K562 (cell line): Measurements from ENCODE around the gene B3GAT1.

Experiments
- ADNP ChIP-seq: fragments of 200-800 bp; sonication (Bioruptor generic); IDR thresholded peaks from 2 replicates; pipeline ENCODE4 v1.6.1; 2016; ENCODE audit warnings: missing genetic modification characterization, missing compliant biosample characterization
- ATF3 ChIP-seq, 2 experiments: fragments of 450-650 bp in 1 of 2; sonication (generic) in 1 of 2; formaldehyde crosslinking in 1 of 2; IDR thresholded peaks in 1 of 2; conservative IDR thresholded peaks in 1 of 2; 2 replicates each; pipeline versions ENCODE4 v1.6.1 to v1.8.1; 2016 to 2023; ENCODE audit warnings: mild to moderate bottlenecking in 2 of 2, moderate library complexity in 2 of 2, inconsistent platforms in 1 of 2, missing genetic modification reagents in 1 of 2
- CBFB ChIP-seq: sonication (generic); formaldehyde crosslinking; IDR thresholded peaks from 2 replicates; pipeline ENCODE4 v1.4.0; 2020; ENCODE audit warnings: mild to moderate bottlenecking, missing genetic modification reagents
- GMEB1 ChIP-seq: fragments of 250-450 bp; sonication (Bioruptor Pico); IDR thresholded peaks from 2 replicates; pipeline ENCODE4 v1.4.0; 2020; ENCODE audit warnings: mild to moderate bottlenecking
- HIVEP1 ChIP-seq: fragments of 250-450 bp; sonication (Bioruptor Pico); IDR thresholded peaks from 2 replicates; pipeline ENCODE4 v1.4.0; 2020; ENCODE audit warnings: mild to moderate bottlenecking
- NCOA1 ChIP-seq: fragments of 450-650 bp; IDR thresholded peaks from 2 replicates; pipeline ENCODE4 v1.6.1; 2016; ENCODE audit warnings: low read depth
- ZFP30 ChIP-seq: fragments of 250-450 bp; sonication (Bioruptor Pico); IDR thresholded peaks from 2 replicates; pipeline ENCODE4 v1.8.0; 2022; ENCODE audit warnings: moderate library complexity, mild to moderate bottlenecking, inconsistent platforms, borderline replicate concordance
- TF ChIP-seq, protein P1 (sequence below), 3 experiments: fragments of 200-800 bp in 1 of 3; fragments of 250-450 bp in 1 of 3; fragments of 450-650 bp in 1 of 3; sonication (Bioruptor Pico) in 1 of 3; sonication (Bioruptor generic) in 1 of 3; formaldehyde crosslinking in 1 of 3; IDR thresholded peaks; 2 replicates each; pipeline versions ENCODE4 v1.6.1 to v1.8.0; 2016 to 2022; ENCODE audit warnings: mild to moderate bottlenecking in 2 of 3, missing genetic modification characterization in 2 of 3, missing compliant biosample characterization in 1 of 3, moderate library complexity in 1 of 3
- TF ChIP-seq, protein P2 (sequence below), 3 experiments: IDR thresholded peaks in 2 of 3; conservative IDR thresholded peaks in 1 of 3; 2 replicates each; pipeline ENCODE4 v1.5.1; 2011 to 2012; ENCODE audit warnings: low read length in 3 of 3, mild to moderate bottlenecking in 3 of 3, control low read depth in 2 of 3, improper control_type of control experiment in 1 of 3, inconsistent platforms in 1 of 3, low read depth in 1 of 3, mixed read lengths in 1 of 3, moderate library complexity in 1 of 3; ENCODE audit not compliant: insufficient read depth in 2 of 3

- TF ChIP-seq ATF3 (IDR thresholded peaks at IDR 0.05) (no peak), ATF3 (CRISPR knock-in tag; conservative IDR thresholded peaks at IDR 0.05) (no peak), ZFP30 (no peak), ADNP (no peak), CBFB (CRISPR knock-in tag) (no peak), NCOA1 (no peak), HIVEP1 (CRISPR knock-in tag) (no peak), GMEB1 (CRISPR knock-in tag) (no peak)
- TF ChIP-seq, protein P1, sequence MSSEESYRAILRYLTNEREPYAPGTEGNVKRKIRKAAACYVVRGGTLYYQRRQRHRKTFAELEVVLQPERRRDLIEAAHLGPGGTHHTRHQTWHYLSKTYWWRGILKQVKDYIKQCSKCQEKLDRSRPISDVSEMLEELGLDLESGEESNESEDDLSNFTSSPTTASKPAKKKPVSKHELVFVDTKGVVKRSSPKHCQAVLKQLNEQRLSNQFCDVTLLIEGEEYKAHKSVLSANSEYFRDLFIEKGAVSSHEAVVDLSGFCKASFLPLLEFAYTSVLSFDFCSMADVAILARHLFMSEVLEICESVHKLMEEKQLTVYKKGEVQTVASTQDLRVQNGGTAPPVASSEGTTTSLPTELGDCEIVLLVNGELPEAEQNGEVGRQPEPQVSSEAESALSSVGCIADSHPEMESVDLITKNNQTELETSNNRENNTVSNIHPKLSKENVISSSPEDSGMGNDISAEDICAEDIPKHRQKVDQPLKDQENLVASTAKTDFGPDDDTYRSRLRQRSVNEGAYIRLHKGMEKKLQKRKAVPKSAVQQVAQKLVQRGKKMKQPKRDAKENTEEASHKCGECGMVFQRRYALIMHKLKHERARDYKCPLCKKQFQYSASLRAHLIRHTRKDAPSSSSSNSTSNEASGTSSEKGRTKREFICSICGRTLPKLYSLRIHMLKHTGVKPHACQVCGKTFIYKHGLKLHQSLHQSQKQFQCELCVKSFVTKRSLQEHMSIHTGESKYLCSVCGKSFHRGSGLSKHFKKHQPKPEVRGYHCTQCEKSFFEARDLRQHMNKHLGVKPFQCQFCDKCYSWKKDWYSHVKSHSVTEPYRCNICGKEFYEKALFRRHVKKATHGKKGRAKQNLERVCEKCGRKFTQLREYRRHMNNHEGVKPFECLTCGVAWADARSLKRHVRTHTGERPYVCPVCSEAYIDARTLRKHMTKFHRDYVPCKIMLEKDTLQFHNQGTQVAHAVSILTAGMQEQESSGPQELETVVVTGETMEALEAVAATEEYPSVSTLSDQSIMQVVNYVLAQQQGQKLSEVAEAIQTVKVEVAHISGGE (CRISPR knock-in tag; IDR thresholded peaks at IDR 0.05): no peak
- TF ChIP-seq, protein P2, sequence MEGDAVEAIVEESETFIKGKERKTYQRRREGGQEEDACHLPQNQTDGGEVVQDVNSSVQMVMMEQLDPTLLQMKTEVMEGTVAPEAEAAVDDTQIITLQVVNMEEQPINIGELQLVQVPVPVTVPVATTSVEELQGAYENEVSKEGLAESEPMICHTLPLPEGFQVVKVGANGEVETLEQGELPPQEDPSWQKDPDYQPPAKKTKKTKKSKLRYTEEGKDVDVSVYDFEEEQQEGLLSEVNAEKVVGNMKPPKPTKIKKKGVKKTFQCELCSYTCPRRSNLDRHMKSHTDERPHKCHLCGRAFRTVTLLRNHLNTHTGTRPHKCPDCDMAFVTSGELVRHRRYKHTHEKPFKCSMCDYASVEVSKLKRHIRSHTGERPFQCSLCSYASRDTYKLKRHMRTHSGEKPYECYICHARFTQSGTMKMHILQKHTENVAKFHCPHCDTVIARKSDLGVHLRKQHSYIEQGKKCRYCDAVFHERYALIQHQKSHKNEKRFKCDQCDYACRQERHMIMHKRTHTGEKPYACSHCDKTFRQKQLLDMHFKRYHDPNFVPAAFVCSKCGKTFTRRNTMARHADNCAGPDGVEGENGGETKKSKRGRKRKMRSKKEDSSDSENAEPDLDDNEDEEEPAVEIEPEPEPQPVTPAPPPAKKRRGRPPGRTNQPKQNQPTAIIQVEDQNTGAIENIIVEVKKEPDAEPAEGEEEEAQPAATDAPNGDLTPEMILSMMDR (IDR thresholded peaks at IDR 0.05 in 2 of 3, conservative IDR thresholded peaks at IDR 0.05 in 1 of 3; ENCODE audit: insufficient read depth in 2 of 3, low read depth in 1 of 3, low read length in 3 of 3): no peak
Observed at GRCh38 chr11:134413826-134414731, 2.0 kb upstream of the B3GAT1 start.
